Measurements from ENCODE around the gene HSP90AB1. TPM values are rescaled to one million over a fixed set of nuclear protein-coding genes. Genes with fewer than 3 reads are reported as not detected.

Gene HSP90AB1
- total RNA-seq, 1 donor from 2014 or later, result 630 TPM

- DNase-seq (ENCODE audit: low spot score), result no peak
Measured at GRCh38 chr6:44278774-44279697, 32.1 kb downstream of the HSP90AB1 start.

- DNase-seq (ENCODE audit: low spot score), result no peak
Measured at GRCh38 chr6:44284121-44284520, 37.2 kb downstream of the HSP90AB1 start.

DNA sequence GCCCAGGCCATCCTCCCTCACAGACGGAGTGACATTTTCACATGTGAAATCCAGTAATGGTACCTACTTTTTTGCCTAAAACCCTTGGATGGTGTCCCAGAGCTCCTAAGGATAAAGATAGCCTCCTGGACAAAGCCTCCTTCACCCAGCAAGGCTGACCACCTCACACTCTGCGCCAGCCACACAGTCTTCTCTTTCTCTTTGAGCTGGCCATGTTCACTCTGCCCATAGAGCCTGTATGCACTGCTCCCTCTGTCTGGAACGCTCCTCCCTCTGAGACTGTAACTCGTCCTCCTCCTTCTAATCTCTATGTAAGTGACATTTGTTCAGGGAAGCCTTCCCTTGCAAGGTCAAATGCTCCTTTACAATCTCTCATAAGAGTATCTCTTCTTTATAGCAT lies 38.0 kb downstream of the HSP90AB1 start:
- no peak for DNase-seq (ENCODE audit: low spot score)

GRCh38 chr6:44285552-44286284 lies 38.8 kb downstream of the HSP90AB1 start:
- DNase-seq (ENCODE audit: low spot score), result no peak

DNA sequence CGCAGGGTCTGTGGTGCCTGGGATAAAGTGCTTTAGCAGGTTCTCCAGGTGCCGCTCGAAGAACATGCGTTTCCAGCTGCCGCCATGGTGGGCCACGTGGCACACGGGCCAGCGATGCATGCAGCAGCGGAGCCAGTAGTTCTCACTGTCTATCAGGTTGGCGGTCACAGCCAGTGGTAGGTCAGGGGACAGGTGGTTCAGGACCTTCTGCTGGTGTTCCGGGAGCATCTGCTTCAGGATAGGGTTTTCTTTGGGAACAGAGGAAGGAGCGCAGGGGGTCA lies 39.3 kb downstream of the HSP90AB1 start:
- no peak for DNase-seq (ENCODE audit: low spot score)

DNA sequence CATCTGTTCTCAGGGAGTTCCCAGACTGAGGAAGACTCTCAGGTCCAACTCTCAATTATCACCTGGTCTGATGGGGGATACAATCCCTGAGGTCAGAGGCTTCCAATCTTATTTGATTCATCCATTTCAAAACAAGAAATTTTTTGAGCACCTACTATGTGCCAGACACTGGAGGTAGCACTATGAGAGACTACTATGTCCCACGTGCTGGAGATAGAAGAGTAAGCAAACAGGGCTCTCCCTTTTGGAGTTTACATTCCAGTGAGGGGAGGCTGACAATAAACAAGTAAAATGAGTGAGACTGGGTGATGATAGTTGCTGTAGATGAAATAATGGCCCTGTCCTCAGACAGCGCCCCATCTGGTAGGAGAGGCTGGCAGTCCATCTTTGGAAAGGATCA lies 39.8 kb downstream of the HSP90AB1 start:
- DNase-seq (ENCODE audit: low spot score), result no peak

- DNase-seq (ENCODE audit: low spot score), result no peak
Measured at GRCh38 chr6:44289726-44290260, 42.9 kb downstream of the HSP90AB1 start.

DNA sequence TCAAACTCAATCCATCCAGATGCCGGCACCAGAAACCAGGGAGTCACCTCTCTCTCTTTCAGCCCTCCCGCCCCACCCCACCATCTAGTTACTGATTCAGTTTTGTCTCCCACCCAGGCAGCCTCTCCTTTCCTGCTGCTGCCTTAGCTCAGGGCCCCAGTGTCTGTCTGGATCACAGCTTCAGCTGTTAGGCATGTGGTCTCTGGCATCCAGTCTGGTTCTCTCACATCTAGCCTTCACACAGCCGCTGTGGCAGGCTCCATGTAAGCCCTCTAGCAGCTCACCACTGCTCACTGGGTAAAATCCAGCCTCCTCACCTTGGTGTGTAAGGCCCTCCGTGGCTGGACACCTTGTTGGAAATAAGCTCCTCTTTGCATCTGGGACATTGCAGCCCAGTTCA lies 44.9 kb downstream of the HSP90AB1 start:
- DNase-seq (ENCODE audit: low spot score), result no peak

GRCh38 chr6:44292661-44293365 lies 45.9 kb downstream of the HSP90AB1 start:
- DNase-seq (ENCODE audit: low spot score), result no peak

- no peak for DNase-seq (ENCODE audit: low spot score)
Measured at GRCh38 chr6:44294832-44295791, 48.2 kb downstream of the HSP90AB1 start.

DNA sequence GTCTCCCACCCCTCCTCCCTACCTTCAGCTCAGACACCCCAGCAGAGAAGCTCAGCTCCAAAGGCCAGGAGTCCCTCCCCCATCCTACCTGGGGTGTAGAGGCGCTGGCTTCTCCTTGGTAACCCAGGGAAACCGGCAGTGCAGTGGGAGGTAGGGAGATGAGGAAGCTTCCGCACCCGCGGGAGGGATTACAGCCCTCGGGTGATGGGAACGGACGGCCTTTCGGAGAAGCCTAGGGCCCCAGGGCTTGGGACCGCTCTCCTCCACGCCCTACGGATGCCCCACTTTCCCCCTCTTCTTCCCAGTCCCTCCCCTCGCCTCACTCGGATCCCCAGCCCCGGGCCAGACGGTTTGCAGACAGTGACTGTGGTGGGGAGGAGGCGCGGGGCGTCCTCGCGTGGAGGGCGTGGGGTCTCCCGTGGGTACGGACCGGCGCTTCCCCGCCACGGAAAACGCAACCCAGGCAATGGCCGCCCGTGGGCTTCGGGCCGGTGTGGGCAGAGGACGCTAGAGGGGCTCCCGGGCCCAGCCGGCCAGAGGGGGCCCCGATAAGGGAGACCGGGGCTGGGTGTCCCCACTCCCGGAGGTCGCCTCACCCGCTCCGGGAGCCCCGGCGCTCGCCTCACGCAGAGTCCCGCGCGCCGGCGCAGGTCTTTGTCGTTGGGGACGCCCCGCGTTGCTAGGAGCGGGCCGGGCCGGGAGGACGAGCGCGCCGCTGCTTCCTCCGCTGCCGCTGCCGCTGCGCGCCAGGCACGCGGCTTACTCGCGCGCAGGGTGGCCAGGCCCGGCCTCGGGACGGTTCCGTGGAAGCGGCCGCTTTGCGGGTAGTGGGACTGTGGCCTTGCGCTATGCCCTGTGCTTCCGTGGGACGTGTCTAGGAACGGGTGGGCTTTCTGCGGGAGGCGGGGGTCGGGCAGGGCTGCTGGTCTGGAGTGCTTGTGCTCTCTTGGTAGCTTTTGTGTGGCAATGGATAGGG lies 50.5 kb downstream of the HSP90AB1 start:
- no peak for DNase-seq (ENCODE audit: low spot score)

GRCh38 chr6:44298055-44298803 lies 51.3 kb downstream of the HSP90AB1 start:
- no peak for DNase-seq (ENCODE audit: low spot score)

GRCh38 chr6:44298864-44299263 lies 52.0 kb downstream of the HSP90AB1 start:
- no peak for DNase-seq (ENCODE audit: low spot score)

DNA sequence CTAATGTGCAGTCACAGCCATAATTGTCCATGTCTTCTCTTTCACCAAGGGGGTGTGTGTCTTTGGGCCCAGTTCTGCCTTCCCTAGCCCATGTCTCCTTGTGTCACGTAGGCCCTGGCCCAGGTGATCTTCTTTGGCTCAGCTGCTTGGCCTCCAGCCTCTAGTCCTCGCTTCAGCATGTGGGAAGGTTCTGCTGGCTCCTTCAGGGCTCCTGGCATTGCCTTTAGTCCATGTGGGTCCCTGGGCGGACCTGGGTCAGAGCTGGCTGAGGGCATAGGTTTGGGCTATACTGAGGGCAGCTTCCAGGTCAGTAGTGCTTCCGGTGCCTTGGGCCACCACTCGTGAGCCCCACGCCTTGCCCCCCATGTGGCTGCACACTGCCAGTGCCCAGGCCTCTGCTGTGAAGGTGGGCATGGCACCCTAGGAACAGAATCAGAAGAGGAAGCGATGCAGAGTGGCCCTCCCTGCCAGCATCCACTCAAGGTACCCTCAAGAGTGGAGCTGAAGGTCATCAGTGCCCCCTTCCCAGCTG lies 53.5 kb downstream of the HSP90AB1 start:
- no peak for DNase-seq (ENCODE audit: low spot score)

GRCh38 chr6:44301106-44301505 lies 54.2 kb downstream of the HSP90AB1 start:
- no peak for DNase-seq (ENCODE audit: low spot score)

- no peak for DNase-seq (ENCODE audit: low spot score)
Measured at GRCh38 chr6:44301782-44302564, 55.1 kb downstream of the HSP90AB1 start.

GRCh38 chr6:44302856-44303255 lies 56.0 kb downstream of the HSP90AB1 start:
- DNase-seq (ENCODE audit: low spot score), result no peak
